ENCODE data around the gene ZAR1.

DNA sequence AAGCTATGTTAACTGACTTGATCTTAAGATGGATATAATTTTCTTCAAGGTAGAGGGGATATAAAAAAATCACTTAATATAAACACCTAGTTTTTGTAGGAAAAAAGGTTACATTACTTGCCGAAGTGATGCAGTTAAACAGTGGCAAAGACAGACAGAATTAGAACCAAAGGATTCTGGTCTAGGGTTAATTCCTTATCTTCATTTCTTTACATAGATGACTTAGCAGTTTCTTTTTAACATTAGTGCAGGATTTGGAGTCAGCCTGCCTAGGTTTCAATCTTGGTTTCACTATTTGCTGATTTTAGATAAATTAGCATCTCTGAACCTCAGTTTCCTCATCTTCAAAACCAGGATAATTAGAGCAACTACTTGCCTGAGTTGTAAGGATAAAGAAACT is 14.3 kb downstream of the ZAR1 start:
- TF ChIP-seq CBX2 (IDR thresholded peaks at IDR 0.05; ENCODE audit: borderline replicate concordance, low read depth) (no peak), POLR2A (IDR thresholded peaks at IDR 0.05; ENCODE audit: low read length) (no peak)
- TF ChIP-seq, protein P1, sequence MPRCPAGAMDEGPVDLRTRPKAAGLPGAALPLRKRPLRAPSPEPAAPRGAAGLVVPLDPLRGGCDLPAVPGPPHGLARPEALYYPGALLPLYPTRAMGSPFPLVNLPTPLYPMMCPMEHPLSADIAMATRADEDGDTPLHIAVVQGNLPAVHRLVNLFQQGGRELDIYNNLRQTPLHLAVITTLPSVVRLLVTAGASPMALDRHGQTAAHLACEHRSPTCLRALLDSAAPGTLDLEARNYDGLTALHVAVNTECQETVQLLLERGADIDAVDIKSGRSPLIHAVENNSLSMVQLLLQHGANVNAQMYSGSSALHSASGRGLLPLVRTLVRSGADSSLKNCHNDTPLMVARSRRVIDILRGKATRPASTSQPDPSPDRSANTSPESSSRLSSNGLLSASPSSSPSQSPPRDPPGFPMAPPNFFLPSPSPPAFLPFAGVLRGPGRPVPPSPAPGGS (IDR thresholded peaks at IDR 0.05): no peak
